CD14-positive monocyte (primary cell): ENCODE data around the gene PIEZO1. TPM values are rescaled to one million over a fixed set of nuclear protein-coding genes. Genes with fewer than 3 reads are reported as not detected.

Experiments used
- DNase-seq, 3 donors: peaks; one replicate each; pipeline ENCODE4 v3.0.0-alpha.2; 2011 to 2022
- H2AFZ ChIP-seq: 2 replicates; pipeline ENCODE4 v1.6.0; 2012; ENCODE audit warnings: mild to moderate bottlenecking, low read depth, low read length, inconsistent platforms; ENCODE audit not compliant: insufficient read depth, poor library complexity, severe bottlenecking
- H3K27ac ChIP-seq, 2 donors: 1 replicate in 1 of 2; 2 replicates in 1 of 2; pipeline ENCODE4 v1.5.1; 2012 to 2013; ENCODE audit warnings: low read length in 2 of 2, control low read depth in 1 of 2, inconsistent platforms in 1 of 2, low read depth in 1 of 2, mild to moderate bottlenecking in 1 of 2
- H3K27me3 ChIP-seq, 2 donors: one replicate each; pipeline versions ENCODE4 v1.6.0 to v1.6.1; 2011 to 2013; ENCODE audit warnings: low read length in 2 of 2; ENCODE audit not compliant: control insufficient read depth in 2 of 2, insufficient read depth in 2 of 2
- H3K36me3 ChIP-seq, 2 donors: replicated peaks in 1 of 2; 1 replicate in 1 of 2; 2 replicates in 1 of 2; pipeline versions ENCODE4 v1.5.1 to v1.6.1; 2012 to 2013; ENCODE audit warnings: low read length in 2 of 2, control low read depth in 1 of 2, inconsistent platforms in 1 of 2, mild to moderate bottlenecking in 1 of 2; ENCODE audit not compliant: insufficient read depth in 2 of 2, control insufficient read depth in 1 of 2
- H3K4me1 ChIP-seq, 2 donors: 1 replicate in 1 of 2; 2 replicates in 1 of 2; pipeline versions ENCODE4 v1.5.1 to v1.6.1; 2012 to 2013; ENCODE audit warnings: low read length in 2 of 2, control low read depth in 1 of 2, inconsistent platforms in 1 of 2, mild to moderate bottlenecking in 1 of 2, moderate library complexity in 1 of 2; ENCODE audit not compliant: insufficient read depth in 2 of 2, control insufficient read depth in 1 of 2
- H3K4me2 ChIP-seq: replicated peaks from 2 replicates; pipeline ENCODE3; 2012; ENCODE audit warnings: low read length, moderate library complexity, mild to moderate bottlenecking; ENCODE audit not compliant: poor library complexity, severe bottlenecking; ENCODE audit errors: extremely low read depth
- H3K4me3 ChIP-seq, 3 experiments: fragments of 200-600 bp in 1 of 3; sonication (generic) in 1 of 3; replicated peaks in 1 of 3; 1 replicate in 2 of 3; 2 replicates in 1 of 3; pipeline ENCODE4 v1.5.1; 2011 to 2013; ENCODE audit warnings: low read length in 3 of 3, mild to moderate bottlenecking in 3 of 3, control low read depth in 2 of 3, low read depth in 2 of 3, inconsistent platforms in 1 of 3, moderate library complexity in 1 of 3
- H3K79me2 ChIP-seq: 2 replicates; pipeline ENCODE4 v1.6.0; 2012; ENCODE audit warnings: mild to moderate bottlenecking, control low read depth, inconsistent platforms, low read length, moderate library complexity; ENCODE audit not compliant: insufficient read depth
- H3K9ac ChIP-seq: 2 replicates; pipeline ENCODE4 v1.6.0; 2017; ENCODE audit warnings: low read length, mild to moderate bottlenecking; ENCODE audit not compliant: insufficient read depth, poor library complexity, severe bottlenecking
- H3K9me3 ChIP-seq, 2 donors: replicated peaks in 1 of 2; 1 replicate in 1 of 2; 2 replicates in 1 of 2; pipeline versions ENCODE4 v1.5.1 to v1.6.1; 2012 to 2013; ENCODE audit warnings: low read length in 2 of 2, control low read depth in 1 of 2; ENCODE audit not compliant: control insufficient read depth in 1 of 2, insufficient read depth in 1 of 2
- H4K20me1 ChIP-seq: 2 replicates; pipeline ENCODE4 v1.6.0; 2012; ENCODE audit warnings: mild to moderate bottlenecking, low read length, control low read depth, moderate library complexity; ENCODE audit not compliant: insufficient read depth
- H3K27ac Mint-ChIP-seq, 7 donors: one replicate each; pipeline ENCODE4 v1.8.0; 2020; ENCODE audit warnings: mild to moderate bottlenecking in 7 of 7, mixed read lengths in 7 of 7, moderate library complexity in 6 of 7, inconsistent platforms in 2 of 7
- H3K27me3 Mint-ChIP-seq, 3 donors: one replicate each; pipeline ENCODE4 v1.8.0; 2021 to 2022; ENCODE audit warnings: low read depth in 3 of 3, mild to moderate bottlenecking in 3 of 3, mixed read lengths in 3 of 3, moderate library complexity in 3 of 3, inconsistent platforms in 1 of 3
- H3K36me3 Mint-ChIP-seq, 2 donors: one replicate each; pipeline ENCODE4 v1.8.0; 2020; ENCODE audit warnings: mixed read lengths in 2 of 2, inconsistent platforms in 1 of 2, mild to moderate bottlenecking in 1 of 2
- H3K4me1 Mint-ChIP-seq: one replicate; pipeline ENCODE4 v1.8.0; 2020; ENCODE audit warnings: mild to moderate bottlenecking, mixed read lengths
- H3K4me3 Mint-ChIP-seq, 2 donors: one replicate each; pipeline ENCODE4 v1.8.0; 2020; ENCODE audit warnings: mild to moderate bottlenecking in 2 of 2, mixed read lengths in 2 of 2, moderate library complexity in 1 of 2
- H3K9me3 Mint-ChIP-seq, 7 donors: one replicate each; pipeline ENCODE4 v1.8.0; 2020 to 2022; ENCODE audit warnings: mixed read lengths in 7 of 7, mild to moderate bottlenecking in 6 of 7, moderate library complexity in 6 of 7, inconsistent platforms in 2 of 7
- CTCF ChIP-seq: fragments of 200-600 bp; IDR thresholded peaks from one replicate; pipeline ENCODE4 v1.8.0; 2022; ENCODE audit warnings: antibody characterized with exemption, mild to moderate bottlenecking
- WGBS: methylation state at CpG from one replicate; pipeline ENCODE4 v1.1.5; 2013; ENCODE audit warnings: missing lambda C conversion rate; ENCODE audit not compliant: insufficient coverage; 5-methylcytosine and 5-hydroxymethylcytosine counted together
- intact Hi-C, 2 donors: fragments of 100-400 bp; cut with micrococcal nuclease; formaldehyde crosslinking; loops; one replicate each; pipeline versions ENCODE4 v1.15.0 to v1.15.1; 2023
- polyA plus RNA-seq, 3 donors: library from polyadenylated mRNA; depleted of rRNA in 1 of 3; unstranded in 2 of 3; stranded (reverse) in 1 of 3; fragments of 300-500 nt in 2 of 3; fragments of >200 nt in 1 of 3; fragmentation: Illumina TruSeq in 2 of 3; gene quantifications; 1 replicate in 2 of 3; 2 replicates in 1 of 3; pipeline ENCODE4 v1.2.3, GENCODE V29; 2012 to 2021

PIEZO1 gene
- polyA plus RNA-seq, 3 donors = 10.2 to 405 (median 15.0) TPM

- Histone ChIP-seq H3K9me3 (no peaks in the 10 kb centered on the region), H3K27ac (no peak overlapping the region), H3K4me2 (no peak overlapping the region), H3K79me2 (peaks cover 88% of the 10 kb centered on the region), H3K9ac (no peak overlapping the region), H3K27me3 (no peaks in the 10 kb centered on the region), H3K36me3 (peaks cover 23 to 54% of the 10 kb centered on the region in 2 donors), H3K4me3 (no peak overlapping the region), H4K20me1 (peaks cover 96% of the 10 kb centered on the region), H2AFZ (no peak overlapping the region), H3K4me1 (no peaks in the 10 kb centered on the region)
- Mint-ChIP-seq H3K4me3 (no peak overlapping the region), H3K27me3 (peaks cover 0 to 2% (median 2%) of the 10 kb centered on the region in 3 donors), H3K27ac (peak overlapping the region in 2 of 7 donors; percentile 25 to 50), H3K36me3 (peaks cover 12 to 55% of the 10 kb centered on the region in 2 donors), H3K4me1 (peaks cover 8% of the 10 kb centered on the region), H3K9me3 (peaks cover 0 to 1% (median 0%) of the 10 kb centered on the region in 7 donors)
- intact Hi-C loops = no loop called here
- 99% methylated on average over 13 of the region's 16 CpGs for WGBS
- TF ChIP-seq CTCF = no peak
- DNase-seq = no peak
Observed at GRCh38 chr16:88752386-88753002, 32.5 kb downstream of the PIEZO1 start.

- Histone ChIP-seq H3K4me1 (peaks cover 8 to 10% of the 10 kb centered on the region in 2 donors), H3K4me3 (no peak overlapping the region), H3K27me3 (no peaks in the 10 kb centered on the region), H3K4me2 (no peak overlapping the region), H3K27ac (no peak overlapping the region), H3K79me2 (peaks cover 83% of the 10 kb centered on the region), H4K20me1 (peaks cover 96% of the 10 kb centered on the region), H3K36me3 (peaks cover 19 to 52% of the 10 kb centered on the region in 2 donors), H3K9ac (no peak overlapping the region), H2AFZ (no peak overlapping the region), H3K9me3 (no peaks in the 10 kb centered on the region)
- no peak for TF ChIP-seq CTCF
- no peak overlapping the region for H3K4me3 Mint-ChIP-seq
- no peak overlapping the region for H3K27ac Mint-ChIP-seq
- H3K4me1 Mint-ChIP-seq = peaks cover 24% of the 10 kb centered on the region
- peaks cover 12 to 55% of the 10 kb centered on the region in 2 donors for H3K36me3 Mint-ChIP-seq
- peaks cover 0 to 2% (median 2%) of the 10 kb centered on the region in 3 donors for H3K27me3 Mint-ChIP-seq
- intact Hi-C loops = no loop called here
- 92% methylated on average over 11 of the region's 12 CpGs for WGBS
- peaks cover 0 to 1% (median 0%) of the 10 kb centered on the region in 7 donors for H3K9me3 Mint-ChIP-seq
- DNase-seq = no peak
Observed at GRCh38 chr16:88750854-88751253, 34.2 kb downstream of the PIEZO1 start.
